Vagina (tissue), 2 donors: ENCODE measurements around the gene TUBB6.

Experiments
- POLR2A ChIP-seq, 2 donors: fragments of 450-650 bp; IDR thresholded peaks; one replicate each; pipeline ENCODE4 v1.6.1; 2017; ENCODE audit warnings: antibody characterized with exemption in 2 of 2, mild to moderate bottlenecking in 2 of 2, moderate library complexity in 2 of 2
- TF ChIP-seq, protein P1 (sequence below), 3 experiments: fragments of 450-650 bp in 2 of 3; fragments of 200-600 bp in 1 of 3; sonication (generic) in 1 of 3; IDR thresholded peaks; one replicate each; pipeline ENCODE4 v1.5.1; 2017 to 2019; ENCODE audit warnings: antibody characterized with exemption in 3 of 3, mild to moderate bottlenecking in 2 of 3, moderate library complexity in 2 of 3

DNA sequence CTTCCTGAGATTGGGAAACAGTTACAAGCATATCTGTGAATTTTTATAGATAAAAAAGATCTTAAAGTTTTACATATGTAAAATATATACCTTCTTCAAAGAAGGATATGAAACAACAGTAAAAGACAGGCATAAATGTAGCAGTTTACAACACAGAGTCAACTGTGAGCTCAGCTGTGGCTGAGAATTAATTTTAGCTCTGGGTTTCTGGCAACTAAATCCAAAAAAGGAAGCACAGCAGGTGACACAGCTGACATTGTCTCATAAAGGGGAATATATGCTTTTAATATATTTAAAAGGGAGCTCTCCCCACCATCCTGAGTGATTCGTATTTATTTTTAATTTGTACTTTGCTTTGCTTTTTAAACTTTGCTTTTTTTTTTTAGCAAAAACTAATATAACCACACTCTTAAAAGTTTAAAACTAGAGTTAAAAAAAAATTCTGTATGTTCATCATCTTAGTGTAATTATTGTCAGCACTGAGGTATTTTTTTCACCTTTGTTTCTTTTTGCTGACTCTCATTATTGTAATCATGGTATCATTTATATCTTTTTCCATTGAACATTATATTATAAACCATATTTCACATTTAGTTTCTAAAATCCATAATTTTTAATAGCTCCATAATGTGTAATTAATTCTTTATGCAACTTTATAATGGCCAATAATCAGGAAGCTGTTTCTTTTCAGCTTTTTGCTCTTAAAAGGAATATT lies 6.7 kb downstream of the TUBB6 start:
- TF ChIP-seq POLR2A (IDR thresholded peaks at IDR 0.05), result no peak
- TF ChIP-seq, protein P1, sequence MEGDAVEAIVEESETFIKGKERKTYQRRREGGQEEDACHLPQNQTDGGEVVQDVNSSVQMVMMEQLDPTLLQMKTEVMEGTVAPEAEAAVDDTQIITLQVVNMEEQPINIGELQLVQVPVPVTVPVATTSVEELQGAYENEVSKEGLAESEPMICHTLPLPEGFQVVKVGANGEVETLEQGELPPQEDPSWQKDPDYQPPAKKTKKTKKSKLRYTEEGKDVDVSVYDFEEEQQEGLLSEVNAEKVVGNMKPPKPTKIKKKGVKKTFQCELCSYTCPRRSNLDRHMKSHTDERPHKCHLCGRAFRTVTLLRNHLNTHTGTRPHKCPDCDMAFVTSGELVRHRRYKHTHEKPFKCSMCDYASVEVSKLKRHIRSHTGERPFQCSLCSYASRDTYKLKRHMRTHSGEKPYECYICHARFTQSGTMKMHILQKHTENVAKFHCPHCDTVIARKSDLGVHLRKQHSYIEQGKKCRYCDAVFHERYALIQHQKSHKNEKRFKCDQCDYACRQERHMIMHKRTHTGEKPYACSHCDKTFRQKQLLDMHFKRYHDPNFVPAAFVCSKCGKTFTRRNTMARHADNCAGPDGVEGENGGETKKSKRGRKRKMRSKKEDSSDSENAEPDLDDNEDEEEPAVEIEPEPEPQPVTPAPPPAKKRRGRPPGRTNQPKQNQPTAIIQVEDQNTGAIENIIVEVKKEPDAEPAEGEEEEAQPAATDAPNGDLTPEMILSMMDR (IDR thresholded peaks at IDR 0.05), result no peak
